GM19463 (cell line): ENCODE data around the gene INKA1.
"Not testable (repeated sequence)": the region's sequence is repeated elsewhere in the genome, so short reads cannot be mapped to it uniquely, and the experiment has no call there.

Experiments used
- ATAC-seq: cut with Tn5 transposase; IDR thresholded peaks from one replicate; pipeline ENCODE4 v1.9.1; 2021; ENCODE audit warnings: mild to moderate bottlenecking, moderate library complexity; ENCODE audit not compliant: unreplicated experiment

INKA1 gene

GRCh38 chr3:49806850-49807249, 3.8 kb downstream of the INKA1 start:
- no peak for ATAC-seq

GRCh38 chr3:49807431-49808114, 4.5 kb downstream of the INKA1 start:
- ATAC-seq = no peak

GRCh38 chr3:49812916-49813496, 9.9 kb downstream of the INKA1 start:
- no peak for ATAC-seq

- peak; percentile 77 for ATAC-seq
Observed at GRCh38 chr3:49813497-49814174, 10.6 kb downstream of the INKA1 start, which contains the start of gene UBA7. TSS of gene UBA7 (minus strand) at chr3:49813953. CDS start at chr3:49813787, 166 bp downstream.

GRCh38 chr3:49823131-49823530, 20.1 kb downstream of the INKA1 start:
- ATAC-seq = not testable (repeated sequence)

GRCh38 chr3:49826016-49826415, 23.0 kb downstream of the INKA1 start:
- no peak for ATAC-seq

- ATAC-seq = no peak
Observed at GRCh38 chr3:49831341-49831740, 28.3 kb downstream of the INKA1 start.

- no peak for ATAC-seq
Observed at GRCh38 chr3:49839193-49839809, 36.2 kb downstream of the INKA1 start.

- ATAC-seq = no peak
Observed at GRCh38 chr3:49840388-49840787, 37.3 kb downstream of the INKA1 start.

GRCh38 chr3:49841126-49841696, 38.1 kb downstream of the INKA1 start:
- ATAC-seq = no peak

- ATAC-seq = no peak
Observed at GRCh38 chr3:49841806-49842205, 38.7 kb downstream of the INKA1 start.

GRCh38 chr3:49842843-49843517, 39.9 kb downstream of the INKA1 start:
- ATAC-seq = no peak

- ATAC-seq = no peak
Observed at GRCh38 chr3:49844464-49845183, 41.6 kb downstream of the INKA1 start.

GRCh38 chr3:49845694-49846093, 42.6 kb downstream of the INKA1 start:
- ATAC-seq = no peak
